Gastroesophageal sphincter (tissue), 3 donors: ENCODE results near the gene MTARC2.
A peak's percentile ranks its signal among the peaks of the same experiment; 100 is the strongest.

Experiments used
- CTCF ChIP-seq, 4 experiments: fragments of 200-600 bp in 2 of 4; fragments of 450-650 bp in 2 of 4; sonication (generic) in 1 of 4; IDR thresholded peaks; one replicate each; pipeline ENCODE4 v1.5.1; 2017 to 2019; ENCODE audit warnings: antibody characterized with exemption in 4 of 4, mild to moderate bottlenecking in 2 of 4, moderate library complexity in 2 of 4
- POLR2AphosphoS5 ChIP-seq: sonication (generic); formaldehyde crosslinking; IDR thresholded peaks from one replicate; pipeline ENCODE4 v1.6.1; 2017; ENCODE audit warnings: antibody characterized with exemption

GRCh38 chr1:220748089-220748934 lies at the start of gene MTARC2:
- TF ChIP-seq CTCF (IDR thresholded peaks at IDR 0.05) (peak in 1 of 4 experiments; percentile 18), POLR2AphosphoS5 (peak; percentile 93)
